ENCODE data around the gene PSME2. TPM values are rescaled to one million over a fixed set of nuclear protein-coding genes. Genes with fewer than 3 reads are reported as not detected.

PSME2 gene
- total and polyA plus RNA-seq, 9 of the 15 experiments (the other 6 are each of a cell fraction or from before 2014, with no cell fraction given) = 111 to 579 (median 159) TPM

- H3K79me2 ChIP-seq (ENCODE audit: control insufficient read depth, insufficient read depth, low read length) = peaks cover 19% of the 10 kb centered on the region
Measured at GRCh38 chr14:24150993-24151392, 4.6 kb upstream of the PSME2 start.

GRCh38 chr14:24150567-24150966 lies 4.2 kb upstream of the PSME2 start:
- Histone ChIP-seq H3K4me1 (replicated peaks in 1 of 2; ENCODE audit: control insufficient read depth in 2 of 2, insufficient read depth in 2 of 2, low read length in 2 of 2) (peaks cover 8 to 28% of the 10 kb centered on the region in 2 experiments; a peak in 4 of 5 replicates), H3K79me2 (ENCODE audit: control insufficient read depth, insufficient read depth, low read length) (peaks cover 23% of the 10 kb centered on the region), H2AFZ (ENCODE audit: low read depth, low read length) (no peak overlapping the region), H3K27ac (ENCODE audit: extremely low read depth, low read depth, low read length) (no peak overlapping the region), H3K4me2 (ENCODE audit: insufficient read depth, low read length) (no peak overlapping the region), H3K9me3 (replicated peaks; ENCODE audit: control insufficient read depth, insufficient read depth, low read depth, low read length) (no peaks in the 10 kb centered on the region), H3K9ac (ENCODE audit: insufficient read depth in 1 of 2, low read depth in 2 of 2, low read length in 2 of 2) (no peak overlapping the region), H3K4me3 (no peak overlapping the region), H4K20me1 (replicated peaks; ENCODE audit: control insufficient read depth, insufficient read depth, low read length) (no peaks in the 10 kb centered on the region), H3K9me1 (ENCODE audit: control insufficient read depth, insufficient read depth, low read length) (peaks cover under 1% of the 10 kb centered on the region), H3K36me3 (ENCODE audit: control insufficient read depth, insufficient read depth, low read length) (peaks cover 54% of the 10 kb centered on the region; the same call in 2 of the 3 replicates), H3K27me3 (ENCODE audit: control insufficient read depth in 2 of 2, insufficient read depth in 2 of 2, low read length in 2 of 2) (no peaks in the 10 kb centered on the region)
- WGBS (ENCODE audit: insufficient coverage, low coverage, missing lambda C conversion rate) = 84% methylated on average over 5 of the region's 9 CpGs
- POLR2A ChIA-PET = interaction anchor here (1.2 kb wide), 1 partner anchor 13 kb away, joined by 4 read pairs; no protein-coding TSS in a partner anchor
- intact Hi-C loops (cut with micrococcal nuclease) (no loop called here), in situ Hi-C loops (cut with MboI) (no loop called here)
- DNase-seq (ENCODE audit: extremely low read depth in 1 of 4, low spot score in 3 of 4) (no peak), ATAC-seq (no peak), FAIRE-seq (no peak)
- BruUV-seq (replicated peaks) = no TSS peak
- CTCF ChIA-PET (ENCODE audit: low intra/inter-chr PET ratio) = no interaction called here
- TF ChIP-seq CREB5 (CRISPR knock-in tag; IDR thresholded peaks at IDR 0.05) (no peak), USF1 (CRISPR knock-in tag; IDR thresholded peaks at IDR 0.05) (no peak), ARID3B (CRISPR knock-in tag; IDR thresholded peaks at IDR 0.05; ENCODE audit: borderline replicate concordance) (no peak), ZBTB17 (CRISPR knock-in tag; IDR thresholded peaks at IDR 0.05) (no peak), ZBTB5 (IDR thresholded peaks at IDR 0.05) (no peak)

More at GRCh38 chr14:24150993-24151392, 4.6 kb upstream of the PSME2 start:
- Histone ChIP-seq H4K20me1 (replicated peaks; ENCODE audit: control insufficient read depth, insufficient read depth, low read length) (no peaks in the 10 kb centered on the region), H3K4me3 (no peak overlapping the region), H3K27ac (ENCODE audit: extremely low read depth, low read depth, low read length) (no peak overlapping the region), H3K9ac (ENCODE audit: insufficient read depth in 1 of 2, low read depth in 2 of 2, low read length in 2 of 2) (no peak overlapping the region), H3K36me3 (ENCODE audit: control insufficient read depth, insufficient read depth, low read length) (peaks cover 59% of the 10 kb centered on the region; the same call in 2 of the 3 replicates), H3K9me1 (ENCODE audit: control insufficient read depth, insufficient read depth, low read length) (no peaks in the 10 kb centered on the region), H2AFZ (ENCODE audit: low read depth, low read length) (no peak overlapping the region), H3K4me2 (ENCODE audit: insufficient read depth, low read length) (no peak overlapping the region), H3K27me3 (ENCODE audit: control insufficient read depth in 2 of 2, insufficient read depth in 2 of 2, low read length in 2 of 2) (no peaks in the 10 kb centered on the region), H3K4me1 (replicated peaks in 1 of 2; ENCODE audit: control insufficient read depth in 2 of 2, insufficient read depth in 2 of 2, low read length in 2 of 2) (peaks cover 6 to 24% of the 10 kb centered on the region in 2 experiments; a peak in 4 of 5 replicates), H3K9me3 (replicated peaks; ENCODE audit: control insufficient read depth, insufficient read depth, low read depth, low read length) (no peaks in the 10 kb centered on the region)
- ChIA-PET CTCF (ENCODE audit: low intra/inter-chr PET ratio) (no interaction called here), POLR2A (interaction anchor here (1.1 to 1.2 kb wide), 2 partner anchors 10 to 14 kb away, joined by 3 to 4 read pairs; partner anchors contain the start of gene IRF9)
- FAIRE-seq = no peak
- WGBS (ENCODE audit: insufficient coverage, low coverage, missing lambda C conversion rate) = 96% methylated on average over 9 of the region's 9 CpGs
- ATAC-seq = no peak
- TF ChIP-seq PHF21A (IDR thresholded peaks at IDR 0.05; ENCODE audit: borderline replicate concordance, low read depth) = no peak
- TF ChIP-seq ATF4 (CRISPR knock-in tag; IDR thresholded peaks at IDR 0.05) = no peak
- no peak for TF ChIP-seq EZH2 (IDR thresholded peaks at IDR 0.05; ENCODE audit: borderline replicate concordance, low read depth, low read length)
- peak; percentile 51 for TF ChIP-seq RFX1 (IDR thresholded peaks at IDR 0.05)
- no peak for DNase-seq (ENCODE audit: extremely low read depth in 1 of 4, low spot score in 3 of 4)
- intact Hi-C loops (cut with micrococcal nuclease) = no loop called here
- in situ Hi-C loops (cut with MboI) = no loop called here
- BruUV-seq (replicated peaks) = no TSS peak

Measured in K562 (cell line).